GM10266 (cell line): ENCODE results near the gene TNNT2.

Experiments used
- DNase-seq: peaks from one replicate; pipeline ENCODE4 v3.0.0; 2012; ENCODE audit errors: extremely low spot score
- CTCF ChIP-seq: IDR thresholded peaks from 2 replicates; pipeline ENCODE4 v1.5.1; 2012; ENCODE audit warnings: mild to moderate bottlenecking, low read depth; ENCODE audit not compliant: control insufficient read depth, insufficient read depth; ENCODE audit errors: missing control alignments

The TNNT2 gene

DNA sequence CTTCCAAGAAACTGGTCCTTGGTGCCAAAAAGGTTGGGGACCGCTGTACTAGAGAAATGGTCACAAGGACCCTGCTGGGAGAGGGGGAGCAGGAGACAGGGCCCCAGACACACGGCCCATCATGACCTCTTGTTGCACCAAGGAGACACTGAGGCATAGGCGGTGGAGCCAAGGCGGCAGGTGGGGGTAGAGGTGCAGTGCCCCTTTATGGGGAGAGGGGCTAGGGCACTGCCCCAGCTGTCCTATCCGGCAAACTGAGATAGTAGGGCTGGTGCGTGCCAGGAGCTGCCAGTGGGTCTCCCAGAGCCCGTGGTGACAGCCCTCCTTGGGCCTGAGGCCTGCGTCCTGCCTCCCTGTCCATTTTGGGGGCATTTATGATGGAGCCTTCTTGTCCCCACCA, 20.3 kb downstream of the TNNT2 start:
- no peak for DNase-seq
- no peak for TF ChIP-seq CTCF

- DNase-seq: no peak
- no peak for TF ChIP-seq CTCF
Observed at GRCh38 chr1:201356701-201357100, 20.8 kb downstream of the TNNT2 start.

- TF ChIP-seq CTCF: no peak
Observed at GRCh38 chr1:201356236-201356635, 21.2 kb downstream of the TNNT2 start.

GRCh38 chr1:201355471-201355870, 22.0 kb downstream of the TNNT2 start:
- no peak for TF ChIP-seq CTCF

More at GRCh38 chr1:201356236-201356635, 21.2 kb downstream of the TNNT2 start:
- DNase-seq: no peak

DNA sequence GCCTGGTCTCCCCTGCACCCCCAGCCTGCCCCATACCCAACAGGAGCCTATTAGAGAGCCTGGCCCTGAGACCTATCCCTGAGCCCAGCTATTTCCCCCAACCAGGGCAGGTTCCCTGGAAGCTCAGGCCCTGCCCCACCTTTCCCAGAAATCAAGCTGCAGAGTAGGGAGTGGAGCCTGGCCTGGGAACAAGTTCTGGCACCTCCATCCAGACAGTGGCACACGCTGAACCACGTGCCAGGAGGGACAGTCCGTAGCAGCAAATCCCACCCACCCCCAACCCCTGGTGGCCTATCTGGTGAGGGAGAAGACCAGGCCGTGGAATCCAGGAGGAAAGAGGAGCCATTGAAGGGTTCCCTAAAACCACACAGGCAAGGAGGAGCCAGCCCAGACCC, 22.6 kb downstream of the TNNT2 start:
- DNase-seq: no peak

More at GRCh38 chr1:201355471-201355870, 22.0 kb downstream of the TNNT2 start:
- no peak for DNase-seq

GRCh38 chr1:201354151-201354900, 23.2 kb downstream of the TNNT2 start:
- DNase-seq: no peak
- TF ChIP-seq CTCF: no peak

More for the DNA sequence above, 22.6 kb downstream of the TNNT2 start:
- no peak for TF ChIP-seq CTCF

DNA sequence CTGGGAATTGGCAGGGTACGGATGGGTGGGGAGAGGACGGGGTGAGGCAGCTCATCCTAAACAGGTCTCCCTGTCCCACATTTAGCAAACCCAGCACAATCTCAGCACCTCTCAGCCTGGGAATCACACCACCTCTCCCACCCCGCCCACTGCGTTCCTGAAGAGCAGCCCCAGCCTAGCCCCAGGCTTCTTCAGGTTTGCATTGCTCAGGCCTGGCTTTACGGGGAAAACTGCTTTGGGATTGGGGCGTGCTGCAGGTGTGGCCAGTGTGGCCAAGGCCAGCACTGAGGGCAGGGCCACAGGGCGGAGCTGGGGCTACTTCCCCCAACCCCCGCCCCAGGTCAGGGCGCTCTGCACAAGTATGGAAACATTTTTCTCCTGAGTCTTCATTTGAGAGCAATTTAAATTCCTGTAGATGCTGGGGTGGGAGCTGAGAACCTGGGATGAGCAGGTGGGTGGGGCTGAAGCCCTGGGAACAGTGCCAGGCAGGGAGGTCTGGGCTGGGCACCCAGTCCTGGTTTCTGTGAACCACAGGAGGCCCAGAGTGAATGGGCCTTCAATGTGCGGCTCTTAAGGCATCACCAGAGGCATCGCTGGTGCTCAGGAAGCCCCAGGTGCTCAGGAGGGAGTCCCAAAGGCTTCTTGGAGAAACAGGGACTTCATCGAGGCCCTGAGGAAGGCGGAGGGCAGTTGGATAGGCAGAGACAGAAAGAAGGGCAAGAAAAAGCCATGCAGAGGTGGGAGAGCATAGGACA, 24.1 kb downstream of the TNNT2 start:
- no peak for TF ChIP-seq CTCF
- no peak for DNase-seq
